C4-2B (cell line): ENCODE data around the gene PPP6R3.

ENCODE experiments used
- CTCF ChIP-seq: fragments of 450-650 bp; conservative IDR thresholded peaks from 2 replicates; pipeline ENCODE4 v1.5.1; 2017; ENCODE audit warnings: mild to moderate bottlenecking
- ZFX ChIP-seq: fragments of 450-650 bp; IDR thresholded peaks from 2 replicates; pipeline ENCODE4 v1.6.1; 2017

DNA sequence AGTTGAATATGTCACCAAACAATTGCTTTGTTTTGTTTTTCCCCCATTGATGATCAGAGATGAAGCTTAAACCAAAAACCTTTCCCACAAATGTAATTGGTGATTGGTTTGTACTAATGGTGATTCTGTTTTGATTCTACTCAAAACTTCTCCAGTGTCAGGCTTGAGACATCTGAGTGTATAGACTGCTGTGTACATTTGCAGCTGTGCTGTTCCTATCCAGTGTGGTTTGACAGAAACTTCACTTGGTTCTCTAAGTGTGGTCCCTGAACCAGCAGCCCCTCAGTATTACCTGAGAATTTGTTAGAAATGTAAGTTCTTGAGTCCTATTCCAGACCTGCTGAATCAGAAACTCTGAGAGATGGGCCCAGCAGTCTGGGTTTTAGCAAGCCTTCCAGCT, 84.8 kb downstream of the PPP6R3 start:
- TF ChIP-seq CTCF, result no peak
- no peak for TF ChIP-seq ZFX
